Left lung (tissue), 10 donors: ENCODE data around the gene RXRA. TPM values are rescaled to one million over a fixed set of nuclear protein-coding genes. Genes with fewer than 3 reads are reported as not detected.

Experiments
- ATAC-seq: fragments of 200-7000 bp; cut with Tn5 transposase; one replicate; pipeline ENCODE4 v1.9.1; 2020; ENCODE audit warnings: moderate library complexity
- DNase-seq, 4 donors: peaks; one replicate each; pipeline ENCODE4 v3.0.0-alpha.2; 2013 to 2020
- H3K27ac ChIP-seq, 2 donors: fragments of 200-600 bp; sonication (generic) in 1 of 2; one replicate each; pipeline versions ENCODE4 v1.5.0 to v1.8.0; 2020 to 2021
- H3K27me3 ChIP-seq, 2 donors: fragments of 200-600 bp; sonication (generic) in 1 of 2; one replicate each; pipeline versions ENCODE4 v1.5.0 to v1.8.0; 2020 to 2021
- H3K36me3 ChIP-seq, 2 donors: fragments of 200-600 bp; sonication (generic) in 1 of 2; one replicate each; pipeline versions ENCODE4 v1.5.0 to v1.8.0; 2020 to 2021
- H3K4me1 ChIP-seq, 2 donors: fragments of 200-600 bp; one replicate each; pipeline ENCODE4 v1.8.0; 2021
- H3K4me3 ChIP-seq, 2 donors: fragments of 200-600 bp; sonication (generic) in 1 of 2; one replicate each; pipeline versions ENCODE4 v1.5.0 to v1.8.0; 2020 to 2021; ENCODE audit warnings: mild to moderate bottlenecking in 1 of 2
- H3K9me3 ChIP-seq, 2 donors: fragments of 200-600 bp; sonication (generic) in 1 of 2; one replicate each; pipeline versions ENCODE4 v1.5.0 to v1.8.0; 2020 to 2021
- intact Hi-C, 2 donors: fragments of 100-400 bp; cut with DNase I; formaldehyde crosslinking; loops; one replicate each; pipeline versions ENCODE4 v1.11.2 to v1.14.2; 2022
- polyA plus RNA-seq, 6 donors: library from polyadenylated mRNA; unstranded; fragments of 120-200 nt; gene quantifications; one replicate each; pipeline ENCODE4 v1.2.1, GENCODE V29; 2013; ENCODE audit not compliant: insufficient read length in 6 of 6
- total RNA-seq, 2 donors: library from RNA; stranded (reverse); fragmentation: NEBNext Ultra II Directional; extraction: Animal tissue kit (Norgen Biotek cat#: 25700); gene quantifications; one replicate each; pipeline ENCODE4 v1.2.1, GENCODE V29; 2021
- TF ChIP-seq, protein P1 (sequence below), 2 donors: fragments of 200-600 bp; sonication (generic) in 1 of 2; IDR thresholded peaks; one replicate each; pipeline versions ENCODE4 v1.5.0 to v1.8.0; 2021; ENCODE audit warnings: antibody characterized with exemption in 2 of 2
- donor health status: DM: no; HTN: yes; CAD: no.
- donor health status: DM: no; HTN: no; CAD: no.

RXRA gene
- total and polyA plus RNA-seq, 8 donors: 42.2 to 79.5 (median 55.7) TPM

DNA sequence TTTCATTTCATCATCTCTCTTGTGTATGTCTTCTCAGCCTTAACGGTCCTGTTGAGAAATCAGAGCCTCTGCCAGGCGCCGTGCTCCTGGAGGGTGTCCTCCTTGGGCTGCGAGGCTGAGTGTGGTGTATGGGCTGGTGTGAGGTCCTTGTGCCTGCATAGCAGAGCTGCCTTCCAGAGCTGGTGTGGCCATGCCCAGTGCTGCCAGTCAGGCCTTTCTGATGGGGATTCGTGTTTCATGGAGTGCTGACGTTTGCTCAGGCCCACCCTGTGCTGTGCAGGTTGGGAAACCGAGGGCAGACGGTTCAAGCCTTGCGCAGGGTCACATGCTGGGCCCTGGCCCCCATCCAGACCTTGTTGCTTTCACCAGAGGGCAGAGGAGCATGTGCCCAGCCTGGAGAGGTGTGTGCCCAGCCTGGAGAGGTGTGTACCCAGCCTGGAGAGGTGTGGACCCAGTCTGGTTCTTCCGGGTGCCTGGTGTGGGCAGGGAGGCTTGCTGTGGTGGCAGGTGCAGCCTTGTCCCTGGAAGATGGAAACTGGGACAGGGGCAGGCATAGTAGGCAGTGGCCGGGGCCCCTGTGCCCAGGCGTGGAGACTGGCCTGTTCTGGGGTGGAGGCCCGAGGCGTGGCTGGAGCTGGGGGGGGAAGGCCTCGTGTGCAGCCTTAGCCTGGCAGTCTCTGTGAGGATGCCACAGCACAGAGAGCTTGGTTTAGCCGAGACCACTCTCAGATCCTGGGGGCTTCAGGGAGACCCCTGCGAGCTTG is 84.0 kb downstream of the RXRA start:
- Histone ChIP-seq H3K9me3 (no peaks in the 10 kb centered on the region), H3K27ac (peak overlapping the region; percentile 63 to 95), H3K4me3 (peak overlapping the region in 1 of 2 donors; percentile 9), H3K4me1 (peaks cover 75 to 98% of the 10 kb centered on the region in 2 donors), H3K36me3 (peaks cover 0 to 49% of the 10 kb centered on the region in 2 donors), H3K27me3 (no peaks in the 10 kb centered on the region)
- intact Hi-C loops: no loop called here
- ATAC-seq: peak; percentile 67
- TF ChIP-seq, protein P1, sequence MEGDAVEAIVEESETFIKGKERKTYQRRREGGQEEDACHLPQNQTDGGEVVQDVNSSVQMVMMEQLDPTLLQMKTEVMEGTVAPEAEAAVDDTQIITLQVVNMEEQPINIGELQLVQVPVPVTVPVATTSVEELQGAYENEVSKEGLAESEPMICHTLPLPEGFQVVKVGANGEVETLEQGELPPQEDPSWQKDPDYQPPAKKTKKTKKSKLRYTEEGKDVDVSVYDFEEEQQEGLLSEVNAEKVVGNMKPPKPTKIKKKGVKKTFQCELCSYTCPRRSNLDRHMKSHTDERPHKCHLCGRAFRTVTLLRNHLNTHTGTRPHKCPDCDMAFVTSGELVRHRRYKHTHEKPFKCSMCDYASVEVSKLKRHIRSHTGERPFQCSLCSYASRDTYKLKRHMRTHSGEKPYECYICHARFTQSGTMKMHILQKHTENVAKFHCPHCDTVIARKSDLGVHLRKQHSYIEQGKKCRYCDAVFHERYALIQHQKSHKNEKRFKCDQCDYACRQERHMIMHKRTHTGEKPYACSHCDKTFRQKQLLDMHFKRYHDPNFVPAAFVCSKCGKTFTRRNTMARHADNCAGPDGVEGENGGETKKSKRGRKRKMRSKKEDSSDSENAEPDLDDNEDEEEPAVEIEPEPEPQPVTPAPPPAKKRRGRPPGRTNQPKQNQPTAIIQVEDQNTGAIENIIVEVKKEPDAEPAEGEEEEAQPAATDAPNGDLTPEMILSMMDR (IDR thresholded peaks at IDR 0.05): no peak
- peak in 2 of 4 donors; percentile 89 to 92 for DNase-seq

DNA sequence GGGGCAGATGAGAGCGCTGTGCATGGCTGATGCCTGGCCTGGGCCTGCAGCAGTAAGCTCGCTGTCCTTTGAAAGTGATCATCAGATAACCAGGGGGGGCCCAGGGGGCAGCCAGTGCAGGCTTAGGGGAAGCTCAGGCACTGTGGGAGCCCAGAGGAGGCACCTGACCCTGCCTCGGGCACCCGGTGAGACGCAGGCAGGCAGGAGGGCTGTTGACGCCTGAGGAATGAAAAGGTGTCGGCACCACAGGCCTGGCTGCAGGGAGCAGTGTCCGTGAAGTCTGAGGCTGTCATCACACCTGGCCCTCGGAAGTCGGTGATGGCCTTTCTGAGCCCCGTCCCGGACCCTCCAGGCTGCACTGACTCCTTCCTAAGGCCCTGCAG is 84.6 kb downstream of the RXRA start:
- TF ChIP-seq, protein P1 (IDR thresholded peaks at IDR 0.05): no peak
- Histone ChIP-seq H3K4me1 (peaks cover 69 to 92% of the 10 kb centered on the region in 2 donors), H3K27ac (peak overlapping the region in 1 of 2 donors; percentile 95), H3K4me3 (no peak overlapping the region), H3K36me3 (peaks cover 0 to 55% of the 10 kb centered on the region in 2 donors), H3K27me3 (no peaks in the 10 kb centered on the region), H3K9me3 (no peaks in the 10 kb centered on the region)
- DNase-seq: no peak
- ATAC-seq: no peak
- intact Hi-C loops: no loop called here

DNA sequence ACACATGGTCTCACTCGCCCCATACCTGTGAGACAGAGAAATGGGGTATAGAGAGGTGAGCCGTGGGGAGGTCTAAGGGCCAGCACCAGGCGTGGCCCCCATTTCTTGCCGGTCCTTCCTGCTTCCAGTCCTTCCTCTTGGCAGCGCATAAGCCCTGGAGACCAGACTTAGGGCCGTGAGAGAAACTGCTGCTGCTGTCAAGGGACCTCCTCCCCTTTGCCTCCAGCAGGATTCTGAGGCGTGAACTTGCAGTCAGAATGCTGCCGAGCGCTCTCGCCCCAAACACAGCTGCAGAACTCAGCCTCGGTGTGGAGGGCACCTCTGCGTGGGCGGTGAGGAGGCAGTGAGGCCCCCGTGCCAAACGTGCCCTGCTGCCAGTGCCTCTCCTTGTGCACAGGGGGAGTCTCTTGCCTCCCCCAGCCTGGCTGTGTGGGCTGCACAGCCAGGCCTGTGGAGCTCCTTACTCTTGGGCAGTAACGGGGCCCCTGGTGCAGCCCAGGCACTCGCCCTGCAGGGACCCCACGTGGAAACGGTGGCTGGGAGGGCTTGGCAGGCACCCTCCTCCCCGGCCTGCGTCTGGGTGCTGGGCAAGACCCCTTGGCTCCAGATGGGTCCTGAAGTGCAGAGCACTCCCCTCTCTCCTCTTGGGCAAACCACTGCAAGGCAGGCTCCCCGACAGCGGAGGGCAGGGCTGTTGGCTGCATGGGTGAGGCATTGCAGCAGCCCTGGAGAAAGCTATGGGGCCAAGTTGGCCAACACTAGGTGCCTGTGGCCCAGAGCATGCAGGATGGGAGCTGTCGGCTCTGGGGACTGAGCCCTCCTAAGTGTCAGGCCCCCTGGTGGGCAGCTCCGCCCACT is 85.4 kb downstream of the RXRA start:
- intact Hi-C loops: no loop called here
- TF ChIP-seq, protein P1 (IDR thresholded peaks at IDR 0.05): no peak
- H3K27ac ChIP-seq: peak overlapping the region in 1 of 2 donors; percentile 95
- peaks cover 61 to 84% of the 10 kb centered on the region in 2 donors for H3K4me1 ChIP-seq
- H3K4me3 ChIP-seq: no peak overlapping the region
- no peaks in the 10 kb centered on the region for H3K9me3 ChIP-seq
- H3K27me3 ChIP-seq: no peaks in the 10 kb centered on the region
- DNase-seq: no peak
- peaks cover 0 to 63% of the 10 kb centered on the region in 2 donors for H3K36me3 ChIP-seq
- ATAC-seq: no peak

DNA sequence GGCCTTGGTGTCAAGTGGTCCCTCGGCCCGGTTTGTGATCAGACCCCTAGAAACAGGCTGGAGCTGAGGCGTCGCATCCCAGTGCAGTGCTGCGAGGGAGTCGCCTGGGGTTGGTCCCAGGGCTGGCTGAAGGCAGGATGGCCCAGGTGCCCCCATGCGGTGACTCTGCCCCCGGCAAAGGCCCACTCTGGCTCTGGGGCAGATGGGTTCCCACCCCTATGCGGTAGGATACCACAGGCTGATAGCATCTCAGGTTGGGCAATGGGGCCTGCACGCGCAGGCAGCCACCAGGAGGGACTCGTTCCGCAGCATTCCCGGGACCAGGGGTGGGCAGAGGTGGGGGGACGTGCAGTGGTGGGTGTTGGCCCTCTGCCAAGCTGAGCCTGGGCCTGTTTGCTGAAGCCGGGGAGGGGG is 86.0 kb downstream of the RXRA start:
- no peaks in the 10 kb centered on the region for H3K9me3 ChIP-seq
- H3K4me3 ChIP-seq: no peak overlapping the region
- TF ChIP-seq, protein P1 (IDR thresholded peaks at IDR 0.05): no peak
- intact Hi-C loops: no loop called here
- no peaks in the 10 kb centered on the region for H3K27me3 ChIP-seq
- ATAC-seq (no peak), DNase-seq (peak in 1 of 4 donors; percentile 56)
- H3K27ac ChIP-seq: no peak overlapping the region
- peaks cover 55 to 77% of the 10 kb centered on the region in 2 donors for H3K4me1 ChIP-seq
- H3K36me3 ChIP-seq: peaks cover 0 to 70% of the 10 kb centered on the region in 2 donors
